ENCODE measurements around the gene GPA33.
"Not testable (repeated sequence)": the region's sequence is repeated elsewhere in the genome, so short reads cannot be mapped to it uniquely, and the experiment has no call there.

The GPA33 gene

GRCh38 chr1:167056529-167057231 is 33.5 kb downstream of the GPA33 start:
- DNase-seq (ENCODE audit: low read depth), result no peak

- DNase-seq (ENCODE audit: low read depth), result no peak
Observed at GRCh38 chr1:167054946-167055630, 35.1 kb downstream of the GPA33 start.

- no peak for DNase-seq (ENCODE audit: low read depth)
Observed at GRCh38 chr1:167054531-167054930, 35.6 kb downstream of the GPA33 start.

- no peak for DNase-seq (ENCODE audit: low read depth)
Observed at GRCh38 chr1:167052389-167052788, 37.8 kb downstream of the GPA33 start.

GRCh38 chr1:167051907-167052306 is 38.3 kb downstream of the GPA33 start:
- DNase-seq (ENCODE audit: low read depth), result no peak

- peak; percentile 27 for DNase-seq (ENCODE audit: low read depth)
Observed at GRCh38 chr1:167043752-167044488, 46.3 kb downstream of the GPA33 start.

GRCh38 chr1:167033646-167034045 is 56.5 kb downstream of the GPA33 start:
- no peak for DNase-seq (ENCODE audit: low read depth)

GRCh38 chr1:167029553-167029952 is 60.6 kb downstream of the GPA33 start:
- not testable (repeated sequence) for DNase-seq (ENCODE audit: low read depth)

- DNase-seq (ENCODE audit: low read depth), result no peak
Observed at GRCh38 chr1:167022384-167022783, 67.8 kb downstream of the GPA33 start.

- no peak for DNase-seq (ENCODE audit: low read depth)
Observed at GRCh38 chr1:167016100-167016750, 74.0 kb downstream of the GPA33 start.

GRCh38 chr1:167013108-167013929 is 76.9 kb downstream of the GPA33 start:
- no peak for DNase-seq (ENCODE audit: low read depth)

GRCh38 chr1:167012570-167012969 is 77.6 kb downstream of the GPA33 start:
- DNase-seq (ENCODE audit: low read depth), result no peak

- no peak for DNase-seq (ENCODE audit: low read depth)
Observed at GRCh38 chr1:167011560-167012191, 78.5 kb downstream of the GPA33 start.

- DNase-seq (ENCODE audit: low read depth), result no peak
Observed at GRCh38 chr1:167003711-167004110, 86.5 kb downstream of the GPA33 start.

Data from stimulated activated CD8-positive, alpha-beta memory T cell treated with anti-CD3 and anti-CD28 coated beads, Interleukin-15, amount 100 ng/mL, for 1 hour (primary cell).